Measurements from ENCODE around the gene CRIM1. TPM values are rescaled to one million over a fixed set of nuclear protein-coding genes. Genes with fewer than 3 reads are reported as not detected.
A peak's percentile ranks its signal among the peaks of the same experiment; 100 is the strongest.

Gene CRIM1
- total RNA-seq, 1 donor from 2014 or later, result 158 TPM

DNA sequence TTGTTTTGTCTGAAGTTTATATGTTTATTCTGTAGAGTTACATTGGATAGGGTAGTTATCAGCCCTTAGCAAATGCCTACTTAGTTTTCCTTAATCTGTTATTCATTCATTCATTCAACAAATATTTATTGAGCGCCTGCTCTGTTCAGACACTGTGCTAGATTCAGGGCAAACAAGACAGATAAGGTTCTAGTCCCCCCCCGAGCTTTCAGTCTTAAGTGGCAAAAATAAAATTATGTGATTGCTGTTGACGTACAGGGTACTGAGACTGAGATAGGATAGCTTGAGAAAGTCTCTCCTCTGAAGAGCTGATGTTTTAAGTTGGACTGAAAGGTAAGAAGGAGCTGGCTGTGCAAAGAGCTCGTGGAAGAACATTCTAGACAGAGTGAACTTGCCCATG is 58.7 kb downstream of the CRIM1 start:
- H3K27ac ChIP-seq, result no peak overlapping the region
- H3K4me3 ChIP-seq, result no peak overlapping the region
- TF ChIP-seq, protein P1, sequence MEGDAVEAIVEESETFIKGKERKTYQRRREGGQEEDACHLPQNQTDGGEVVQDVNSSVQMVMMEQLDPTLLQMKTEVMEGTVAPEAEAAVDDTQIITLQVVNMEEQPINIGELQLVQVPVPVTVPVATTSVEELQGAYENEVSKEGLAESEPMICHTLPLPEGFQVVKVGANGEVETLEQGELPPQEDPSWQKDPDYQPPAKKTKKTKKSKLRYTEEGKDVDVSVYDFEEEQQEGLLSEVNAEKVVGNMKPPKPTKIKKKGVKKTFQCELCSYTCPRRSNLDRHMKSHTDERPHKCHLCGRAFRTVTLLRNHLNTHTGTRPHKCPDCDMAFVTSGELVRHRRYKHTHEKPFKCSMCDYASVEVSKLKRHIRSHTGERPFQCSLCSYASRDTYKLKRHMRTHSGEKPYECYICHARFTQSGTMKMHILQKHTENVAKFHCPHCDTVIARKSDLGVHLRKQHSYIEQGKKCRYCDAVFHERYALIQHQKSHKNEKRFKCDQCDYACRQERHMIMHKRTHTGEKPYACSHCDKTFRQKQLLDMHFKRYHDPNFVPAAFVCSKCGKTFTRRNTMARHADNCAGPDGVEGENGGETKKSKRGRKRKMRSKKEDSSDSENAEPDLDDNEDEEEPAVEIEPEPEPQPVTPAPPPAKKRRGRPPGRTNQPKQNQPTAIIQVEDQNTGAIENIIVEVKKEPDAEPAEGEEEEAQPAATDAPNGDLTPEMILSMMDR (IDR thresholded peaks at IDR 0.05), result no peak
- no peaks in the 10 kb centered on the region for H3K9me3 ChIP-seq
- H3K27me3 ChIP-seq, result no peaks in the 10 kb centered on the region
- no peak for DNase-seq
- peaks cover 56% of the 10 kb centered on the region for H3K4me1 ChIP-seq
- H3K36me3 ChIP-seq, result no peaks in the 10 kb centered on the region
- intact Hi-C loops (cut with DNase I), result no loop called here
- no peak for ATAC-seq

DNA sequence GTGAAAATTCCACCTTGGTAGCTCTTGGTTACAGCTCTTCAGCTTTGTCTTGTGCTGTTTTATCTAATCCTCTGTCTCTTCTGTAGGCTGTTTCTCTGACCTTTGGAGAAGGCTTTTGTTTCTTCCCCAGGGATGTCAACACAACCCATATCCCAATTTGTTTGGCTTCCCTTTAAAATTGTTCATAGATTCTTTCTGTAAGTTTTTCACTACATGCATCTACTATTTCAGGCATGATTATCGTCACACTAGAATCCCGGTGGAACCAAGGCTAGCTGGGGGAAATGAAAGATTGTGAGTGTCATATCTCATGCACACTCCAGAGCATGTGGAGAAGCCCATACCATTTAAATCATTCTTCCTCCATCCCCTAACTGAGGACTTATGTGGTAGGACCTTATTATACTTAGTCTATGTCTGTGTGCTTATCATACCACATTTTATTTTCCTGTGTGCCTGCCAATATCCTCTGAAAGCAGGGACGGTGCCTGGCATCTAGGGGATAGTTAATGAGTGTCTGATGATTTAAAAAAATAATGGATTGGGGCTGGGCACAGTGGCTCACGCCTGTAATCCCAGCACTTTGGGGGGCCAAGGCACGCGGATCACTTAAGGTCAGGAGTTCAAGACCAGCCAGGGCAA is 59.9 kb downstream of the CRIM1 start:
- peaks cover 50% of the 10 kb centered on the region for H3K4me1 ChIP-seq
- DNase-seq (no peak), ATAC-seq (no peak)
- no peaks in the 10 kb centered on the region for H3K36me3 ChIP-seq
- H3K9me3 ChIP-seq, result no peaks in the 10 kb centered on the region
- TF ChIP-seq, protein P1 (IDR thresholded peaks at IDR 0.05), result no peak
- intact Hi-C loops (cut with DNase I), result no loop called here
- H3K4me3 ChIP-seq, result no peak overlapping the region
- no peaks in the 10 kb centered on the region for H3K27me3 ChIP-seq
- H3K27ac ChIP-seq, result peak overlapping the region; percentile 18

DNA sequence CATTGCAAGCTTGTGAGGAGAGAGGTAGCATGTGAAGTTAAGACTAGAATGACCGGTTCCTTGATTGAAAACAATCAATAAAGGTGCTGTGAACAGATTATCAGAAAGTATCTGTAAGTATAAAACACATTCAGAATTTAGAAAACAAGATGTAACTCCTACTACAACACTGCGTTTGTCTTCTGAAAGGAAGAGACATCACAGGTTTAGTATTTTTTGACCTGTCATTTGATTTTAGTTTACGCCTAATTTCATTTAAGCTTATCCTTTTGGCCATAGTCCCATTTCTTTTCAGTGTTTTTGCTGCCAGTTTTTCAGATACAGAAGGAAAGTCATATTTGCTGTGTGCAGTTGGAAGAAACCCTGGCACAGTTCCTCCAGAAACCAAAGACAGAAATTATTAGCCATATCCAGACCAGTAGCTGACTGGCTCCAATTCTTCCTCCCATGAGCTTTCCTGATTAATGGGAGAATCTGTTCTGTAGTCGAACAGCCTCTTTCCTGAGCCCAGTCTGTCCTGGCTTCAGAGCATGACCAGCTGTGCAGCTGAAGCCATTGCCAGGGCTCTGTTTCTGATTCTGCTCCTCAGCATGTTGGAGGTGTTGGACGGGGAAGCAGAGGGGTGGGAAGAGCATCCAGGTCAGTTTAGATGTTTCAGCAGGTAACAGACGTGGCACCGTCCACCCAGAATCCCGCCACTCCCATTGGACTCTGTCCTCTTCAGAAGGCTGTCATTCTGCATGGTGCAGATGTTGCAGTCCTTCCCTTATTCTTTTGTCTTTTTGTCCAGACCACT is 61.0 kb downstream of the CRIM1 start:
- no peaks in the 10 kb centered on the region for H3K36me3 ChIP-seq
- H3K4me1 ChIP-seq, result peaks cover 44% of the 10 kb centered on the region
- TF ChIP-seq, protein P1 (IDR thresholded peaks at IDR 0.05), result no peak
- no peaks in the 10 kb centered on the region for H3K27me3 ChIP-seq
- no peak for DNase-seq
- H3K27ac ChIP-seq, result no peak overlapping the region
- no peak overlapping the region for H3K4me3 ChIP-seq
- no peaks in the 10 kb centered on the region for H3K9me3 ChIP-seq
- ATAC-seq, result peak; percentile 37
- intact Hi-C loops (cut with DNase I), result no loop called here

DNA sequence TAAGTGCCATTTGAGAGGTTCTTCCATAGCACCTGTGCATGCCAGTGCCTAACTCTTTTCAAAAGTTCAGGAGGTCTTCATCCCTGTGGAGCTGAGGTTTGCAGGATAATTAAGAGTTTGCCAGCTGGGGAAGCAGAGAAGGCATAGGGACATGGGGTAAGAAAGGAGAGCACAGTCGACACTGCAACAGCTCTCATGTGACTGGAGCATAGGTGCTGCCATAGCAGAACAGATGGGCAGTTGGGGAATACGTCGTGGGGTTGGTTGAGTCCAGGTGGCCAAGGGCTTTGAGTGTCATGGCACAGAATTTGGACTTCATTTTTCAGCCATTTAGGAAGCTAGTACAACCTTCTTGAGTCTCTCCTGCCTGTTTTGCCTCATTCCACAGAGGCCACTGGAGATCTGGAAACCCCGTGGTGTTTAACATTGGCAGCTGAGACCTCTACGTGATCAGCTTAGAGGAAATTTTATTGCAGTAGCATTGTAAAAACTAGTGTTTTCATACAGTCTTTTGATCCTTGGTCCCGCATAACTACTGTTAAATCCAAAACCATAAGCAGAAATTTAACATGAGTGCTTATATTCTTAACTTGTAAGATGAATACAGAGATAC is 65.1 kb downstream of the CRIM1 start:
- no peak for DNase-seq
- intact Hi-C loops (cut with DNase I), result no loop called here
- peaks cover 26% of the 10 kb centered on the region for H3K4me1 ChIP-seq
- H3K27me3 ChIP-seq, result no peaks in the 10 kb centered on the region
- no peak for ATAC-seq
- no peak overlapping the region for H3K27ac ChIP-seq
- TF ChIP-seq, protein P1 (IDR thresholded peaks at IDR 0.05), result no peak
- H3K9me3 ChIP-seq, result no peaks in the 10 kb centered on the region
- no peaks in the 10 kb centered on the region for H3K36me3 ChIP-seq
- H3K4me3 ChIP-seq, result no peak overlapping the region

DNA sequence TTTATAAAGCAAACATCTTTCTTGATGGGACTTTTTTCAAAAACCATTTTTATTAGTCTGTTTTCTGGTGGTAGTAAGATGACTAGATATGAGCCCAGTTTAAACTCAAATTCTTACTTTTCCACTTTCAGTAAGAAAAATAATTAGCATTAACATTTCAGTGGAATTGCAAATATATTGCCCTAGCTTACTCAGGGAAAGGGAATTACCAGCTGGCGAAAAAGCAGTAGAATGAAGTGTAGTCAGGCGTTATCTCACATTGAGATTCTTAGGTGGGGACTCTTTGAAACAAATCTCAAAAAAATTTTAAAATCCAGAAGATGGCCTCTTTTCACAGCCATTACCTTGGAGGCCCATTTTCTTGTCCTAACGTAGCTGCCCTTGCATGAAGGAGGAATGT is 65.8 kb downstream of the CRIM1 start:
- no peak overlapping the region for H3K27ac ChIP-seq
- DNase-seq (no peak), ATAC-seq (no peak)
- no peaks in the 10 kb centered on the region for H3K36me3 ChIP-seq
- no peaks in the 10 kb centered on the region for H3K9me3 ChIP-seq
- no peak overlapping the region for H3K4me3 ChIP-seq
- intact Hi-C loops (cut with DNase I), result no loop called here
- H3K4me1 ChIP-seq, result peaks cover 21% of the 10 kb centered on the region
- TF ChIP-seq, protein P1 (IDR thresholded peaks at IDR 0.05), result no peak
- no peaks in the 10 kb centered on the region for H3K27me3 ChIP-seq
